ENCODE results near the gene ART5.

- no peak for TF ChIP-seq CTCF (IDR thresholded peaks at IDR 0.05)
- TF ChIP-seq POLR2A (IDR thresholded peaks at IDR 0.05) = no peak
Observed at GRCh38 chr11:3674189-3674588, 32.4 kb upstream of the ART5 start.
